ENCODE data around the gene DDX23.
A peak's percentile ranks its signal among the peaks of the same experiment; 100 is the strongest.
"Not testable (repeated sequence)": the region's sequence is repeated elsewhere in the genome, so short reads cannot be mapped to it uniquely, and the experiment has no call there.

The DDX23 gene

DNA sequence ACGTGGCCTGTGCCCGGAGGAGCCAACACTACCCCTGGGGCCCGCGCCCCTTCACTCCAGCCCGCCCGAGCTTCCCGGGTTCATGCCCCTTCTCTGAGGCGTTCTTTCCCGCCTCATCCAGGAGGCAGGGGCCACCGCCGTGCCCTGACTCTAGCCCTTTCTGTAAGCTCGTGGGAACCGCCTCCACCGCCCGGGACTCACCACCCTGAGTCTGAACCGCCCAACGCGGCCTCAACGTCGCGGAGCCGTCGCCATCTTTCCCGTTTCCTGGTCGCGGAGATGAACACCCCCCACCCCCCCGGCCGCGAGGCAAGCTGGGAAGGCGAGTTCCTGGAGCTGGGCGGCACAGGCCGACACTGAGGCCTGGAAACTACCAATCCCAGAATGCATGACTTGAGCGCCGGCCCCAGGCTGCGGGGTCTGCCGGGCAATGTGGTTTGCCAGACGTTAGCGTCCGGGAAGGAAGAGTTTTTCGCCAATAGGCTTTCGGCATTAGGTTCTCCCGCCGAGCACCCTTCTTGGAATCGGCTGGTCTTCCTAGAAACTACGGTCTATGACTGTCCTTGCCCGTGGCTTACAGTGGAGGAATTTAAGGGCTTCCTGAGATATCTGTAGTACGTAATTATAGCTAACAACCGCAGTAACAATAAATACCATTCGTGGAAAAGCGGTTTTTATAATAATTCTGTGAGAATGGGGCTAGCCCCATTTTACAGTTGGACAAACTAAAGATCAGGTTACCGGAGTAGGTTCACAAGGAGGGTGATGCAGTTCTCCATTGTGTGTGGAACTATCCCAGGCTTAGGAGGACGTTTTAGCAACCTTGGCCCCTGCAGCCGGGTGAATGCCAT is at the start of gene DDX23:
DDX23 (minus strand) TSS at position 281 of the 851 bp plus-strand sequence. CDS start 6,381 bp downstream, outside the sequence.
- DNase-seq: peak; percentile 80

DNA sequence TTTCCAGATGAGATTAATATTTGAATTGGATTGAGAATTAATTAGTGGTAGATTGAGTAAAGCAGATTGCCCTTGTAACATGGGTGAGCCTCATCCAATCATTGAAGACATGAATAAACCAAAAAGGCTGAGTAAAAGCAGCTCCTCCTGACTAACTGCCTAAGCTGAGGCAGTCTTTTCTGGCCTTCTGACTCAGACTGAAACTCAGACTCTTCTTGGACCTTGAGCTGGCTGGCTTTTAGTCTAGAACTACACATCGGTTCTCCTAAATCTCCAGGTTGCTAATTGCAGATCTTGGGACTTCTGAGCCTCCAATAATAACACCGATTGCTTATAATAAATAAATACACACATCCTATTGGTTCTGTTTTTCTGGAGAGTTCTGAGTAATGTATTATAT is 49.3 kb upstream of the DDX23 start:
- no peak for DNase-seq

DNA sequence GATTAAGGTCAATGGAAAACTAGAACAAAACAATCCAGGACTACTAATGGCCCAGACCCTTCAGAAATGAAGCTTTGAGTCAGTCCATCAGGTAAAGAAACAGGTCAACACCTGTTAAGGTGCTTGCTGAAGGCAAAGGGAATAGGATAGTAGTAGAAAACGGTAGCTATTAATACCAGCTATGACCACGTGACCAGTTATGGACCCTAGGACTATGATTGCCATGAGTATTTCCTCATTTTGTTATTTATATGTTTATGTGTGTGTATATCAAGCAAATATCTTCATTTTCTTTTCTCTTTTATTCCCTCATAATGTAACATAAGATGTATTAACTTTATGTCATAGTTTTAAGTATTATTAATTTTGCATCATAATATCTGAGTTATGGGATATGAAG is 47.7 kb upstream of the DDX23 start:
- no peak for DNase-seq

DNA sequence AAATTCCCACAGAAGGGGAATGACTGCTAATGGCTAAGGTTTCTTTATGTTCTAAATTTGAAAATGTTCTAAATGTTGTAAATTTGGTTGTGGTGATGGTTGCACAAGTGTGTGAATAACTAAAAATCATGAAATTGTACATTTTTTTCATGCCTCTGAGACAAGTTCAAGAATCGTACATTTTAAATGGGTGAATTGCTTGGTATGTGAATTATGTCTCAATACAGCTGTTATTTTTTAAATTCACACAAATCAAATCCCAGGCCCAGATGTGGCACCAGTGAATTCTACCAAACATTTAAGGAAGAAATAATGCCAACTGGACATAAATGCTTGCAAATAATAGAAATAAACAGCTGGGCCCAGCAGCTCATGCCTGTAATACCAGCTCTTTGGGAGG is 42.3 kb upstream of the DDX23 start:
- DNase-seq: no peak

DNA sequence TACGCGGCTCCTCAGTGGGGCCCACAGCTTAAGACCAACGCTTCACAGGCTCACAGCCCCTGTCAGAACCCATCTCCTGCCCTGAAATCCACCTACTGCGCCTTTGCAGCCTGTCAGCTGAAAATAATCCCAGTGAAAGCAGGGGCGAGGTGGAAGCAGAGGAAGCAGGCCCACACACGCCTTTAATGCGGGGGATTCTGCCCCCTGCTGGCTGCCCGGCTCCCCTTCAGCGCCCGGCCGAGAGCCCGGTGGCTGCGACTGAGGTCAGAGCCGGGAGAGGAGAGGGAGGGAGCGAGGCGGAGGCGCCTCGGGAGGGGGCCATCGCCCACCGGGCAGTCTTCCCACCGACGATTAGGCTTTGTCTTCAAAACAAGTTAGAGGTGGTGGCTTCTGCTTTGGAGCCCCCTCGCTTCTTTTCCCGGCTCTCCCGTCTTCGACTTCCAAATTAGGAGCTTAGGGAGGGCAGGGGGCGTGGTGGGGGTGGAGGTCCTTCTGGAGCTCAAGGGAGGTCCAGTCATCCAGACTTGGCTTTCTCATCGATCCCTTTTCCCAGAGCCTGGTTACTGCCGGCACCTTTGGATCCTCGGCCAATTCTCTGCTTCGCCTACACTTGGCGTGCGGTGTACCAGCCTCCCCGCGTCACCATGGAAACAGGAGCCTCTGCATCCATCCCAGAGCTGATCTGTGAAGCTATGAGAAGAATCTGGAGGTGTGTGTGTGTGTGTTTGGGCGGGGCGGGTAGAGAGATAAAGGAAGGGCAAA is 38.9 kb upstream of the DDX23 start:
- DNase-seq: no peak

DNA sequence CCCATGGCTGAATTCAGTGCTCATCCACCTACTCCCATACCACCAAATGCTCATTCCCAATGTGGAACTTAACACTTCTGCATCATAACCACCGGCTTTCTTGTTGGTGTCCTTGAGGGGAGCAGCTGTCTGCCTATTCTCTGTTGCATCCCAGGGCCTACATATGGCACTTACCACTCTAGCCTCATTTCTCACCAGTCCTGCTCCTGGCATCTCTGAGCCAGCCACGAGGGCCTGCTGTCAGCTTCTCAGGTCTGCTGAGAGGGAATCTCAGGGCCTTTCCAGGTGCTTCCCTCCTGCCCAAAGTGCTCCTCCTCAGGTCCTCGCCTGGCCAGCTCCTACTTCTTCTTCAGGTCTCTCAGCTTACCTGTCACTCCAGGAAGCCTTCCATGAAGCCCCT is 37.7 kb upstream of the DDX23 start:
- DNase-seq: no peak

DNA sequence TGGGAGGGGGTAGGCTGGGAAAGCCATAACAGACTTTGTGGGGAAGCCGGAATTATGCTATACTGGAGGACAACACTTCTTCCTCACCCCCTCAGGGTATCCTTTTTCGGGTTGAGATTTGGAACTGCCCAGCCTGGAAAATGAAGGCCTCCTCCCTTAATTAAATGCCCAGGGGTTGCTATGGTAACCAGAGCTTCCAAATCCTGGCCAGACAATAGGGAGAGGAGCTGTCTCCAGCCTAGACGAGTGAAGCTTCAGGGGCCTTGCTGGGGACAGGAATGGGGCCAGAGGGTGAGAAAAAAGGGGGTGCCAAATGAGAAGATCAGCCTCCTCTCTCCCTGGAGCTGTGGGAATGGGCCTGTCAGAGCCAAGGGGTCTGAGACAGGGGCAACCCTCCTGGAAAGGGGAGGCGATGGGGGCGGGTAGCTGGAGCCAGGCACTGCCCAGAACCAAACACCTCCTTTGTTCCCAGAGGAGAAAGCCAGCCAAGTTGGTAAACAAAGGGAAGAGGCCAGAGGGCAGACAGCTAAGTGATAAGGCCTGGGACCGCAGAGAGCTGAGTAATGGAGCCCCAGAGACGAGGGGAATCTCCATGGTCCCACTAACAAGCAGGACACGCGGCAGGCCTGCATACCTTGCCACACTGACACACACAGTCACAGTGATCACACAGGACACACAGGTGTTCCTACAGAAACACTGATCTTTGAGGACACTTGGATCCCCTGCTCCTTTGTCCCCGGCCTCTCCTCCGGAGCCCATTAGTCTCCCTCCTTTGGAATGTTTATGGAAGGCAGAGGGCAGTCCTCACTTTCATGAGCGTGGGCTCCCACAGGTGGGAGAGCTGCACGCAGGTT is 31.6 kb upstream of the DDX23 start:
- no peak for DNase-seq

DNA sequence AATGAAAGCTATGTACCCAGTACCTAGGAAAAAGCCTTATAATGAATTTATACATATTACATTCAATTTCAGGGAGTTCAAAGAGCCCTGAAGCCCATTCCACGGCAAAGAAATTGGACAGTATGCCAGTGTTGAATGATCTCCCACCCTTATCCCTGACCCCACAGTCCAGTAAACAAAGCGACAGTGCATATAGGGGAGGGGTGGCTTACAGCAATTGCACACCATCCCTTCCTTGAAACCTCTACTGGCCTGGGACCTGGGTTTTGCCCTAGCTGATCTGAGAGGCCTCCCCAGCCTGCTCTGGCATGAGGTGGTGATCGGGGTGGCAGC is 31.0 kb upstream of the DDX23 start:
- no peak for DNase-seq

DNA sequence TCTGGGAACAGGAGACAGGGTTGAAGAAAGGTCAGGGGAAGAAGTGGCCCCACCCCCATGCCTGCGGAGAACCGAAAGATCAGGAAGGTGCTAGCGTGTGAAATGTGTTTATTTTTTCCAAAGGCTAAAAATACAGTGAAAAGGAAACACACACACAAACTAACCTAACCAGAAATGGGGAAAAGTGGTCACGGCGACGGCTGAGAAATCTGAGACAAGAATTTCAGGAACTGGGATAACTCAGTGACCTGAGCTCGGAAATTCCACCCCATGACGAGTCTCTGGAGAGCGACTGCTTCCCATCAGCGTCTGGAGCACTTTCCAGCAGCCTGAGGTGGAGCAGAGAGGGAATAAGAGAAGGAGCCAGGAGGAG is 30.3 kb upstream of the DDX23 start:
- no peak for DNase-seq

DNA sequence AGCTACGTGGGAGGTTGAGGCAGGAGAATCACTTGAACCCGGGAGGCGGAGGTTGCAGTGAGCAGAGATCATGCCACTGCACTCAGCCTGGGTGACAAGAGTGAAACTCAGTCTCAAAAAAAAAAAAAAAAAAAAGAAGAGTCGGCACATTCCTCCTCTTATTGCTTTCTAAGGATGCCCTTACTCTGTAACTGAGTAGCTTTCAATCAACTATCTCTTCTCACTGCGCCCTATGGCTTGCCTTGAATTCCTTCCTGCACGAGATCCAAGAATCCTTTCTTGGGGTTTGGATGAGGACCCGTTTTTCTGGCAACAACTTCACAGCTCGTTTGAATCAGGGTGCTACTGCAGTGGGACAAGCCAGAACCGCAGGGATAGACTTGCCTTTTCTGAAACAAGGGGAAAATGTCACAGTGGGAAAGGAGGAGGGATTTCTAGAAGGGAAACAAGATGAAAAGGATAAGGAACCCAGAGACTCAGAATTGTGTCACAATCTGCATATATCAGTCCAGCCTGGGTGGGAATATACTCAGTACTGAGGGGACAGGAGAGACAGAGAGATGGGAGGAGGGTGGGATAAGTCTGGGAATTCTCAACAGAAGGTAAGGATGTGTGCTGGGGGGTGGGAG is 29.8 kb upstream of the DDX23 start:
- no peak for DNase-seq

DNA sequence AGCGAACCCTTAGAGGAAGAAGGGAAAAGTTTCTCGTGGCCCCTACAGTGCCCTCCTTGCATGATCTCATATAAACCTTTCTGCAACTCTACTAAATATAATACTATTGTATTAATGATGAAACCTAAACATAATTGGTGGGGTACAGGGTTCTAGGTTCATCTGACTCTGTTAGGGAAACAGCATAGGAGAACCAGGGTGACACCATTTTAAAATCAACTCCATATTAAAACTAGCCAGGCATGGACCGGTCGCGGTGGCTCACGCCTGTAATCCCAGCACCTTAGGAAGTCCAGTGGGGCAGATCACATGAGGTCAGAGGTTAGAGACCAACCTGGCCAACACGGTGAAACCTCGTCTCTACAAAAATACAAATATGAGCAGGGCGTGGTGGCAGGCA is 28.7 kb upstream of the DDX23 start:
- DNase-seq: no peak

DNA sequence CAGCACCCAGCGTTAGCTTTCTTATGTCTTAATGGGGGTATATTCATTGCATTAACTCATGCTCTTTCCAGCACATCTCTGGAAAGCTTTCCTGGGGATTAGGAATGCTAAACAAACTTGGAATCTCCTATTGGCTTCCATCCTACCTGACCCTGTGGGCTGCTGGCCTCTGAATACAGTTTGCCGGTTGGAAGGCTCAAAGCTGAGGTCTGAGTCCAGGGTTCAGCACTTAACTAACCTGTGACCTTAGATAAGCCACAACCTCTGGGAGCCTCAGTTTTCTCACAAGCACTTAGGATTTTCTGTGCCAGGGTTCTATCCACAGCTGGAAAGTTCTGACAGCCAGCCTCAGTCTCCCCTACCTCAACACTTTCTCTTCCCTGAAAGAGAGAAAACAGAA is 26.6 kb upstream of the DDX23 start:
- no peak for DNase-seq

DNA sequence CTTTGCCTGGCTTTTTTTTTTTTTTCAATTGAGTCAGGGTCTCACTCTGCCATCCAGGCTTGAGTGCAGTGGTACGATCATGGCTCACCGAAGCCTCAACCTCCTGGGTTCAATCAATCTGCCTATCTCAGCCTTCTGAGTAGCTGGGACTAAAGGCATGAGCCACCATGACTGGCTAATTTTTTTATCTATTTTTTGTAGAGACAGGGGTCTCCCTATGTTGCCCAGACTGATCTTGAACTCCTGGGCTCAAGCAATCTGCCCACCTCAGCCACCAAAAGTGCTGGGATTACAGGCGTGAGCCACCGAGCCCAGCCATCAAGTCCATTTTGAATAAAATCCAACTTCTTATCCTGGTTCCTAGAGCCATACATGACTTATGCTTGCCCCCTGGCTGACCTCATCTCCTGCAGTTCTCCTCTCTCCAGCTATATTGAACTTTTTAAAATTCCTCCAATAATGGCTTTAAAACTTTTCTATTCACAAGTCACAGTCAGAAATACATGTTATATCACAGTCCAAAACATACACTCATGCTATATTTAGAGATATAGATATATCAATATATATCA is 24.1 kb upstream of the DDX23 start:
- DNase-seq: no peak

DNA sequence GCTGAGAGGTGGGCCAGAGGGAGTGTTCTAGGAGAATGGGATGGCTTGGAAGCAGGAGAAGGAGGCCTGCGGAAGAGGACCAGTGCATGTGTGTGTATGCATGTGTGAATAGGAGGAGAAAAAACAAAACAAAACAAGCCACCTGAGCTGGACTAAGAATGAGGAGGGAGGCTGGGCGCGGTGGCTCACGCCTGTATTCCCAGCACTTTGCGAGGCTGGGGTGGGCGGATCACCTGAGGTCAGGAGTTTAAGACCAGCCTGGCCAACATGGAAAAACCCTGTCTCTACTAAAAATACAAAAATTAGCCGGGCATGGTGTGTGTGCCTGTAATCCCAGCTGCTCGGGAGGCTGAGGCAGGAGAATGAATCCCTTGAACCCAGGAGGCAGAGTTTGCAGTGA is 21.6 kb upstream of the DDX23 start:
- not testable (repeated sequence) for DNase-seq

DNA sequence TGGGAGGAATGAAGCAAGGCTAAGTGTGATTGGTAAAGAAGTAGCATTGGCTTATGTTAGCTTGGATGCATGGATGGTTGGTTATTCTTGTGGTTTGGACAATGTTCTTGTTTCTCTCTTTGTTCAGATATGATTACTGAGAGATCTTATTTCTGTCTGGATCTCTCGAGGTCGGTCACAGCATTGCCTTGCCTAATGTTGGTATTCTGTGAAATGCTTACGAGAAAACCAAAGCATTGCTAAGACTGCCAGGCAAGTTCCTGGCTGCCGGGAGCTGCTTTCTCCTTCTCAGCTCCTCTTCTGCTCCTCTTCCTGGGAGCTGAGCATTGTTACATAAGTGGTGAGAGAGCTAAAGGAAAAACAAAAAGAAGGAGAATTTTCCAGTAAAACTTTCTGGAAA is 21.1 kb upstream of the DDX23 start:
- DNase-seq: no peak

DNA sequence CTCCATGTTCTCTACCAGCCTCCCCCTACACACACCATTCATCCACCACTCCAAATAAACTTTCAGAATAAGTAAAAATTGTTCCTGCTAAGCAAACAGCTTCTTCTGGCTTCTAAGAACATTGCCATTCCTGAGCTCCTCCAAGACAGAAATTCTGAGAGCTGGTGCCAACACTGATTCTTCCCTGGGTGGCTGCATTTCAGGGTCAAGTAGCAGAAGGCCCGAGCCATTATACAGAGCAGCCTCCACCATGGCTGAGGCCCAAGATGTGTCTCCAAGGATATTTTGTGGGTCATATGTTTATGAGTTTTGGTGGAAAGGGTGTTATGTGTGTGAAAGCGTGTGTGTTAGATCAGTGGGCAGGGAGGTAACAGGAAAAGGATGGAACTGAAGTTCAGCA is 17.2 kb upstream of the DDX23 start:
- no peak for DNase-seq

DNA sequence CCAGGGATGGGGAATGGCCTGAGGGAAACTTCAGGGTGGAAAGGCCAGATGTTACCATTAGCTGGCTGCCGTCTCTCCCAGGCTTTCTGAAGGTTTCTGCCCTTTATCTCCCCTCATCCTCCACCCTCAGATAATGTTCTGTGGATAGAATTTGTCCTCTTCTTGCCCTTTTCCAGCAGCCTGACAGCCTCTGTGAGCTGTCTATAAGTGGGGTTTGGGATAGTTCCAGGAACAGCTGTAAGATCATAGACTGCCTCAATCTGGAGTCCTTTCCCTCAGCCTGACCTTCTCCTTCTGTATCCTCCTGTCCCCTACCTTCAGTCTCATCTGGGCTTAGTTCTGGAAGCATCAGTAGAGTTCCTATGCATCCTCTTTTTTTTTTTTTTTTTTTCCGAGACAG is 16.5 kb upstream of the DDX23 start:
- no peak for DNase-seq

DNA sequence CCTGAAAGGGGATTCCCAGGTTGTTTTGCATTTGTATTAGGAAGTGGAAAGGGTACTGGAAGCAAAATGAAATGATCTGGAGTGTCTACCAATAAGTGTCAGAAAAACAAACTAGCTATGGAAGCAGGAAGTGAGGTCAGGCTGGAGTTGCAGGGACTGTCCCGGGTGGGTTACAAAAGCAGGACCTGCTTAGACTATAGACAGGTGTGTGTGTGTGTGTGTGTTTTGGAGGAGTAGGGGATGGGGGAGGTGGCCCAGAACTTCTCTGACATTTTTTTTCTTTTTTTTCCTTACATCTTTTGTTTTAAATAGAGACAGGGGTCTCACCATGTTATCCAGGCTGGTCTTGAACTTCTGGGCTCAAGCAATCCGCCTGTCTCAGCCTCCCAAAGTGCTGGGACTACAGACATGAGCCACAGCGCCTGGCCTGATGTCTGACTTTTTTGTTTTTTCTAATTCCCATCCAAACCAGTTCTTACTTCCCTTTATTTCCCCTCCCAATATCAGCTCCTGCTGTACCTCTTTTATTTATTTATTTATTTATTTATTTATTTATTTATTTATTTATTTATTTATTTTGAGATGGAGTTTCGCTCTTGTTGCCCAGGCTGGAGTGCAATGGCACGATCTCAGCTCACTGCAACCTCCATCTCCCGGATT is 14.2 kb upstream of the DDX23 start:
- no peak for DNase-seq

DNA sequence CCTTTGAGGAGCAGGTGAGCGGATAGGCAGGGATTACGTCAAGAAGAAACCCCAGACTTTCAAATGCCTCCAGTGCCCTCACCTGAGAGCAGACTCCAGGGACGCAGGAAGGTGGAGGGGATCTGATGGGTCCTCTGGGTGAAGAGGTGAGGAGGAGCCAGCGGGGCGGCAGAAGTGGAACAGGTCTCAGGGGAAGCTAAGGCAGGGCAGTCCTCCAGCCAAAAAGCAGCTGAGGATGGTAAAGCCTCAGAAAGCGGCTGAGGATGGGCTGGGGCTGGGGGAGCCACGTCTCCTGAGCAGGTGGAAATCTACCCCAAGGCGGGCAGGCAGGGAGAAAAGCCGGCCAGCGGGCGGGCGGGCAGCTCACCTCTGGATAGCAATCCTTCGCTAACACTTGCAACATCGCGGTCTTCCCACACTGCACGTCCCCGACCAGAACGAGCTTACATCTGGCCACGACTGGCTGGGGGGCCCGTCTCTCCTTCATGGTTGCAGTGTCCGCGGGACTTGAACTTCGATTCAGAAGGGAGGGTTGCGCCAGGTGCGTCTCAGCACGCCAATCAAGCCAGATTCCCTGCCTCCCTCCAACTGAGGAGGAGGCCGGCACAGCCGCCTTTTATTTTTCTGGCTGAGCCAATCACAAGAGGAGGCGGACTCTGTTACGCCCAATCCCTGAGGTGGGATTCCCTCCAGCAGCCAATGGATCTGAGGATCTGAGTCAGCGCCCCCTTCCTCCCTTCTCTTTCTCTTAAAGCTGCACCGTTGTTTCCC is 13.5 kb upstream of the DDX23 start, which contains the start of gene RND1:
RND1 (minus strand) TSS at position 590 of the 771 bp plus-strand sequence; CDS start at position 487, 103 bp downstream.
- peak; percentile 70 for DNase-seq

DNA sequence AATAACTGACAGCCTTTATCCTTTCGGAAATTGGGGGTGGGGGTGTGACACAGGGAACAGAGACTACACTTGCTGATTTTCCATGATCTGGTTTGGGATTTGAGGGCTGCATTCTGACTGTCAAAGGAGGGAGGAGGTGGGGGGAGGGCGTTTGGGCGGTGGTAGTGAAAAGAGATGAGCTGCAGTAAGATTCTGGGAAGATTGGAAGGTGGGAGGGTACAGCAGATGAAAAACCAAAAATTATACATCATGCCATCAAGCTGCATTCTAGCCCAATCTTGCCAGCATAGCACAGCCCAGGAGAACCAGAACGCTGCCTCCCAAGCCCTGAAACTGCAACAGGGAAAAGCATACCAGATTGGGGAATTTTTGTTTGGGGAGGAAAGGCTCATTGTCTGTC is 11.3 kb upstream of the DDX23 start:
- DNase-seq: no peak

DNA sequence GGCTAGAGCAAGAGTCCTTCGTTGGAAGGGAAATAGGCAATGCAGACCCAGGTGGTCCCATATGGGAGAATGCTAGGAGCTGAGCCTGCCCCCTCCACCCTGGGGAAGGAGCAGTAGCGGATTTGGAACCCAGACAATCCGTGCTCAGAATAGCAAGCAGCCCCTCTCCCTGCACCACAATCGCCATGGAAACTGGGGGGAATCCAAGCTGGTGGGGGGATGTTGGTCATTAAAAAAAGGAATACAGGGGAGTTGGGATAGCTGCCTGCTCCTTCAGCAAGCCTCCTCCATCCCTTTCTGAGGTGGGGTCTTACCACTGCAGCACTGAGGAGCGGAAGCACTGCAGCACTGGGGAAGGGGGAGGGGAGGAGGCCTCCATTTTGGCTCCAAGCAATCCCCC is 10.8 kb upstream of the DDX23 start:
- DNase-seq: no peak
